Astrocyte (in vitro differentiated cells and primary cell): ENCODE results near the gene ZNF408.

Experiments used
- EZH2 ChIP-seq: IDR thresholded peaks from 2 replicates; pipeline ENCODE4 v1.6.1; 2012; ENCODE audit warnings: mild to moderate bottlenecking, low read length, inconsistent platforms; ENCODE audit not compliant: insufficient read depth
- TF ChIP-seq, protein P1 (sequence below): IDR thresholded peaks from 2 replicates; pipeline ENCODE4 v1.5.1; 2011; ENCODE audit warnings: low read depth, mild to moderate bottlenecking, inconsistent platforms, low read length, moderate library complexity; ENCODE audit not compliant: insufficient read depth

DNA sequence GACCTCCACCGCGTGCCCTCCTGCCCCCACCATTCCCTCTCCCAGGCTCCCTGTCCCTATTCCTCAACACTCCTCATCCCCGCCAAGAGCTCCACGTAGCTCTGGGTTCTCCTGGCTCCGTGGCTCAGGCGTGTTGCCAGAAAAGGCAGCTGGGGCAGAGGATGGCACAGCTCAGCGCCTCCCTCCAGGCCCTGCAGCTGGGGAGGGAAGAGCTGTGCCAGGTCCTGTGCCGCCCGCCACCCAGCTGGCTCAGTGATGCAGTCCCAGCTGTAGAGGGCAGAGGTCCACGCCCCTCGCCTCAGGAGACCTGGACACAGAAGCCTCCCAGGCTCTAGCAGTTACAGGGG, 4.6 kb upstream of the ZNF408 start:
- TF ChIP-seq, protein P1, sequence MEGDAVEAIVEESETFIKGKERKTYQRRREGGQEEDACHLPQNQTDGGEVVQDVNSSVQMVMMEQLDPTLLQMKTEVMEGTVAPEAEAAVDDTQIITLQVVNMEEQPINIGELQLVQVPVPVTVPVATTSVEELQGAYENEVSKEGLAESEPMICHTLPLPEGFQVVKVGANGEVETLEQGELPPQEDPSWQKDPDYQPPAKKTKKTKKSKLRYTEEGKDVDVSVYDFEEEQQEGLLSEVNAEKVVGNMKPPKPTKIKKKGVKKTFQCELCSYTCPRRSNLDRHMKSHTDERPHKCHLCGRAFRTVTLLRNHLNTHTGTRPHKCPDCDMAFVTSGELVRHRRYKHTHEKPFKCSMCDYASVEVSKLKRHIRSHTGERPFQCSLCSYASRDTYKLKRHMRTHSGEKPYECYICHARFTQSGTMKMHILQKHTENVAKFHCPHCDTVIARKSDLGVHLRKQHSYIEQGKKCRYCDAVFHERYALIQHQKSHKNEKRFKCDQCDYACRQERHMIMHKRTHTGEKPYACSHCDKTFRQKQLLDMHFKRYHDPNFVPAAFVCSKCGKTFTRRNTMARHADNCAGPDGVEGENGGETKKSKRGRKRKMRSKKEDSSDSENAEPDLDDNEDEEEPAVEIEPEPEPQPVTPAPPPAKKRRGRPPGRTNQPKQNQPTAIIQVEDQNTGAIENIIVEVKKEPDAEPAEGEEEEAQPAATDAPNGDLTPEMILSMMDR = no peak
- TF ChIP-seq EZH2 = no peak
